Suppressor macrophage treated with lipopolysaccharide for 4 hours (primary cell): ENCODE measurements around the gene ELFN2.

Source experiments
- DNase-seq: peaks from one replicate; pipeline ENCODE4 v3.0.0-alpha.2; 2020

Gene ELFN2

GRCh38 chr22:37353839-37354238, 73.4 kb downstream of the ELFN2 start:
- DNase-seq = no peak

- no peak for DNase-seq
Measured at GRCh38 chr22:37352481-37352880, 74.8 kb downstream of the ELFN2 start.

- DNase-seq = no peak
Measured at GRCh38 chr22:37351232-37351631, 76.0 kb downstream of the ELFN2 start.

- DNase-seq = no peak
Measured at GRCh38 chr22:37349043-37349814, 78.0 kb downstream of the ELFN2 start.

- no peak for DNase-seq
Measured at GRCh38 chr22:37346505-37346895, 80.8 kb downstream of the ELFN2 start.

- DNase-seq = no peak
Measured at GRCh38 chr22:37345863-37346504, 81.3 kb downstream of the ELFN2 start.

GRCh38 chr22:37344735-37345449, 82.4 kb downstream of the ELFN2 start:
- DNase-seq = no peak

- DNase-seq = no peak
Measured at GRCh38 chr22:37343863-37344734, 83.2 kb downstream of the ELFN2 start.

- no peak for DNase-seq
Measured at GRCh38 chr22:37343348-37343747, 83.9 kb downstream of the ELFN2 start.

- DNase-seq = no peak
Measured at GRCh38 chr22:37342065-37342464, 85.2 kb downstream of the ELFN2 start.

- DNase-seq = no peak
Measured at GRCh38 chr22:37340331-37341262, 86.7 kb downstream of the ELFN2 start.

GRCh38 chr22:37338539-37339246, 88.6 kb downstream of the ELFN2 start:
- DNase-seq = no peak

GRCh38 chr22:37337204-37337943, 89.9 kb downstream of the ELFN2 start:
- DNase-seq = no peak

GRCh38 chr22:37336579-37336978, 90.7 kb downstream of the ELFN2 start:
- no peak for DNase-seq

GRCh38 chr22:37335806-37336199, 91.5 kb downstream of the ELFN2 start:
- no peak for DNase-seq

- DNase-seq = no peak
Measured at GRCh38 chr22:37334859-37335805, 92.1 kb downstream of the ELFN2 start.

GRCh38 chr22:37334461-37334858, 92.8 kb downstream of the ELFN2 start:
- no peak for DNase-seq

- DNase-seq = no peak
Measured at GRCh38 chr22:37333724-37334460, 93.4 kb downstream of the ELFN2 start.
